ENCODE data around the gene RGR. TPM values are rescaled to one million over a fixed set of nuclear protein-coding genes. Genes with fewer than 3 reads are reported as not detected.

Gene RGR
- total RNA-seq, 1 experiment from 2014 or later, result not detected

DNA sequence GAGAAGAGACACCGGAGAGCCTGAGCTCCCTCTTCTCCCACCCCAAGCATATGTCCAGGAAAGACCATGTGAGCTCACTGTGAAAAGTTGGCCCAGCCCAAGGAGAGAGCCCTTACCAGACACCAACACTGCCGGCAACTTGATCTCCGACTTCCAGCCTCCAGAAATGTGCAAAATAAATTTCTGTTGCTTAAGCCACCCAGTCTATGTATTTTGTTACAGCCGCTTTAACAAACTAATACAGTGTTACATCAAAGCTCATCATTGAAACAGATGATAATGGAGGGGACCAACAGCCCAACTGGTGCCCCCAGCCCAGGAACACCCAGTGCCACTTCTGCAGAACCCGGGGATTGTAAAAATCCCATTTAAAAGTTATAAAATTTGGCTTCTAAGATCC lies 18.9 kb downstream of the RGR start:
- intact Hi-C loops (cut with micrococcal nuclease; ENCODE audit: unreplicated experiment), result loop anchor here (1.0 to 10.0 kb wide), 2 partner anchors 171 to 274 kb away; no protein-coding TSS in a partner anchor
- H3K9me3 Mint-ChIP-seq (ENCODE audit: low read depth, unreplicated experiment), result no peaks in the 10 kb centered on the region
- no peak overlapping the region for H3K27ac Mint-ChIP-seq (ENCODE audit: unreplicated experiment)
- no peaks in the 10 kb centered on the region for H3K36me3 Mint-ChIP-seq (ENCODE audit: insufficient read depth, unreplicated experiment)
- BruUV-seq (replicated peaks), result no TSS peak
- CTCF ChIA-PET, result interaction anchor here (0.7 to 1.8 kb wide), 2 partner anchors 274 to 1787 kb away, joined by 3 to 13 read pairs; no protein-coding TSS in a partner anchor
- H3K4me1 Mint-ChIP-seq (ENCODE audit: low read depth, unreplicated experiment), result peaks cover 8% of the 10 kb centered on the region
- TF ChIP-seq, protein P1, sequence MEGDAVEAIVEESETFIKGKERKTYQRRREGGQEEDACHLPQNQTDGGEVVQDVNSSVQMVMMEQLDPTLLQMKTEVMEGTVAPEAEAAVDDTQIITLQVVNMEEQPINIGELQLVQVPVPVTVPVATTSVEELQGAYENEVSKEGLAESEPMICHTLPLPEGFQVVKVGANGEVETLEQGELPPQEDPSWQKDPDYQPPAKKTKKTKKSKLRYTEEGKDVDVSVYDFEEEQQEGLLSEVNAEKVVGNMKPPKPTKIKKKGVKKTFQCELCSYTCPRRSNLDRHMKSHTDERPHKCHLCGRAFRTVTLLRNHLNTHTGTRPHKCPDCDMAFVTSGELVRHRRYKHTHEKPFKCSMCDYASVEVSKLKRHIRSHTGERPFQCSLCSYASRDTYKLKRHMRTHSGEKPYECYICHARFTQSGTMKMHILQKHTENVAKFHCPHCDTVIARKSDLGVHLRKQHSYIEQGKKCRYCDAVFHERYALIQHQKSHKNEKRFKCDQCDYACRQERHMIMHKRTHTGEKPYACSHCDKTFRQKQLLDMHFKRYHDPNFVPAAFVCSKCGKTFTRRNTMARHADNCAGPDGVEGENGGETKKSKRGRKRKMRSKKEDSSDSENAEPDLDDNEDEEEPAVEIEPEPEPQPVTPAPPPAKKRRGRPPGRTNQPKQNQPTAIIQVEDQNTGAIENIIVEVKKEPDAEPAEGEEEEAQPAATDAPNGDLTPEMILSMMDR (IDR thresholded peaks at IDR 0.05; ENCODE audit: unreplicated experiment), result no peak
- DNase-seq, result no peak
- H3K27me3 Mint-ChIP-seq (ENCODE audit: unreplicated experiment), result peaks cover 28% of the 10 kb centered on the region
- no peak overlapping the region for H3K4me3 Mint-ChIP-seq (ENCODE audit: low read depth, unreplicated experiment)

DNA sequence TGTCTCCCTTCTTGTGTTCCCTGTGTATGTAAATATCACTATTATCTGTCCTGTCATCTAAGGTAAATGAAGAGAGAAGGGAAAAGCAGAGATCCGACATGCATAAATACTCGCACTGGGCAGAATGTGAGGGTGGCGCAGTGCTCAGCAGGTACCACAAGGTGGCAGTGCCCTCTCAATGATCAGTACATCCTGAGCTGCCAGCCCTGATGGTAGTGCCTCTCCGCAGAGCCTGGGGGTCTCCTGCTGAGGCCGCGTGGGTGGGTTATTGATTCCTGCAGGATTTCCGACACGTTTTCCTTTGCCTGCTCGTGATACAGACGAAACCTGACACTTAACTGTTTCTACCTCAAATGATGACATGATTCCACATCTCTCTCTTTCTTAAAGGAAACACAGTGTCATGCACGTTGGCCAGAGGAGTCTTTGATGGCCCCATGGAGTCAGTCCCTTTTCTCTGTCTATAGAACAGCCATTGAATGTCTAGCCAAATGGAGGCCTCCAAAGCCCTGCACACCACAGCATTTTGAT lies 19.8 kb downstream of the RGR start:
- peak; percentile 61 for DNase-seq
- H3K27ac Mint-ChIP-seq (ENCODE audit: unreplicated experiment), result no peak overlapping the region
- no peak overlapping the region for H3K4me3 Mint-ChIP-seq (ENCODE audit: low read depth, unreplicated experiment)
- no peaks in the 10 kb centered on the region for H3K36me3 Mint-ChIP-seq (ENCODE audit: insufficient read depth, unreplicated experiment)
- H3K4me1 Mint-ChIP-seq (ENCODE audit: low read depth, unreplicated experiment), result peaks cover 8% of the 10 kb centered on the region
- BruUV-seq (replicated peaks), result no TSS peak
- peaks cover 28% of the 10 kb centered on the region for H3K27me3 Mint-ChIP-seq (ENCODE audit: unreplicated experiment)
- H3K9me3 Mint-ChIP-seq (ENCODE audit: low read depth, unreplicated experiment), result no peaks in the 10 kb centered on the region
- TF ChIP-seq, protein P1 (IDR thresholded peaks at IDR 0.05; ENCODE audit: unreplicated experiment), result peak; percentile 64
- CTCF ChIA-PET, result interaction anchor here (0.6 to 1.8 kb wide), 3 partner anchors 72 to 273 kb away, joined by 3 to 13 read pairs (median 3); no protein-coding TSS in a partner anchor
- intact Hi-C loops (cut with micrococcal nuclease; ENCODE audit: unreplicated experiment), result loop anchor here (1.0 to 10.0 kb wide), 3 partner anchors 103 to 273 kb away; no protein-coding TSS in a partner anchor

DNA sequence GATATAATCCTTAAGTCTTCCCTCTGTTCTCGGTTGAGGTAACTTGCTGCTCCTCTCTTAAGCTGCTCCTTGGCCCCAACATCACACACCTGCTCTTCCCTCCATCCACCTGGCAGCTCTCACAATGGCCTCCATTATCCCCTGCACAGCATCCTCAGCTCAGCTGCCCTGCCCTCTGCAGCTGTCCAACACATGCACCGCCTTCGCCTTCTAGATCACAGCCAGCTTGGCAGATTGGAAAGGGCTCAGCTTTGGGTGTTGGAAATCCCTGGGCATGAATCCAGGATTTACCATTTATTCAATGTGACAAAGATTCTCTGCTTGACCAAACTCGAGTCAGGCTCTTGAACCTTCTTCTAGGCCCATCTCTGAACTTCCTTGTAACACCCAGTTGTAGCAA lies 20.6 kb downstream of the RGR start:
- H3K4me3 Mint-ChIP-seq (ENCODE audit: low read depth, unreplicated experiment), result no peak overlapping the region
- intact Hi-C loops (cut with micrococcal nuclease; ENCODE audit: unreplicated experiment), result loop anchor here (5.0 to 10.0 kb wide), 2 partner anchors 102 to 169 kb away; no protein-coding TSS in a partner anchor
- H3K27ac Mint-ChIP-seq (ENCODE audit: unreplicated experiment), result peak overlapping the region; percentile 67
- CTCF ChIA-PET, result no interaction called here
- H3K4me1 Mint-ChIP-seq (ENCODE audit: low read depth, unreplicated experiment), result peaks cover 8% of the 10 kb centered on the region
- no peak for DNase-seq
- no TSS peak for BruUV-seq (replicated peaks)
- TF ChIP-seq, protein P1 (IDR thresholded peaks at IDR 0.05; ENCODE audit: unreplicated experiment), result no peak
- no peaks in the 10 kb centered on the region for H3K36me3 Mint-ChIP-seq (ENCODE audit: insufficient read depth, unreplicated experiment)
- peaks cover 28% of the 10 kb centered on the region for H3K27me3 Mint-ChIP-seq (ENCODE audit: unreplicated experiment)
- H3K9me3 Mint-ChIP-seq (ENCODE audit: low read depth, unreplicated experiment), result no peaks in the 10 kb centered on the region

DNA sequence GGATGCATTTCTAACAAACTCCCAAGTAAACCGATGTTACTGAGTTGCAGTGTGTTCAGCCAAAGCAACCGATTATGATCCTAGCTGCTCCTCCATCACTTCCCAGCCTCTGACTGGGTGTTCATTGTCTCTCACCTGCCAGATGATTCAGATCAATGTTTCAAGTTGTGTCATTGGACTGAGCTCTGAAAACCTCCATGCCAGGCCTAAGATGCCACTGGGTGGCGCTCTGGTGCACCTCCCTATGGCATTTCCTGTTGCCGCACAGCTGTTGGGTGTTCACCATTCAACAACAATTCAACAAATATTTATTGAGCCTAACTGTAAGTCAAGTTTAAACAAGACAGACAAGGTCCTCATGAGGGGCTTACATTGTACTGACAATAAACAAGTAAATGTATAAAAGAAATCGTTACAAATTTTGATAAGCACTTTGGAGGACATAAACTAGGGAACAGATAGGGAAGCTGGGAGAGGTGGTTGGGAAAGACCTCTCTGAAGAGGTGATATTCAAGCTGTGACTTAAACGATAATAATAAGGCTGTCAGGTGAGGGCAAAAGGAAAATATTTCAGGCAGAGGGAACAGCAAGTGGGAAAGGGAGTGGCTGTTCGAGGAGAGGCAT lies 22.8 kb downstream of the RGR start:
- H3K27ac Mint-ChIP-seq (ENCODE audit: unreplicated experiment), result no peak overlapping the region
- BruUV-seq (replicated peaks), result no TSS peak
- TF ChIP-seq, protein P1 (IDR thresholded peaks at IDR 0.05; ENCODE audit: unreplicated experiment), result no peak
- H3K4me3 Mint-ChIP-seq (ENCODE audit: low read depth, unreplicated experiment), result no peak overlapping the region
- CTCF ChIA-PET, result interaction anchor here (1.3 to 1.6 kb wide), 2 partner anchors 163 to 270 kb away, joined by 4 to 13 read pairs; no protein-coding TSS in a partner anchor
- peak; percentile 56 for DNase-seq
- H3K36me3 Mint-ChIP-seq (ENCODE audit: insufficient read depth, unreplicated experiment), result no peaks in the 10 kb centered on the region
- intact Hi-C loops (cut with micrococcal nuclease; ENCODE audit: unreplicated experiment), result loop anchor here (5.0 to 10.0 kb wide), 2 partner anchors 100 to 167 kb away; no protein-coding TSS in a partner anchor
- peaks cover 22% of the 10 kb centered on the region for H3K27me3 Mint-ChIP-seq (ENCODE audit: unreplicated experiment)
- peaks cover 8% of the 10 kb centered on the region for H3K4me1 Mint-ChIP-seq (ENCODE audit: low read depth, unreplicated experiment)
- H3K9me3 Mint-ChIP-seq (ENCODE audit: low read depth, unreplicated experiment), result no peaks in the 10 kb centered on the region

All from Calu3 (cell line).